ENCODE results near the gene GPR137.

The GPR137 gene

DNA sequence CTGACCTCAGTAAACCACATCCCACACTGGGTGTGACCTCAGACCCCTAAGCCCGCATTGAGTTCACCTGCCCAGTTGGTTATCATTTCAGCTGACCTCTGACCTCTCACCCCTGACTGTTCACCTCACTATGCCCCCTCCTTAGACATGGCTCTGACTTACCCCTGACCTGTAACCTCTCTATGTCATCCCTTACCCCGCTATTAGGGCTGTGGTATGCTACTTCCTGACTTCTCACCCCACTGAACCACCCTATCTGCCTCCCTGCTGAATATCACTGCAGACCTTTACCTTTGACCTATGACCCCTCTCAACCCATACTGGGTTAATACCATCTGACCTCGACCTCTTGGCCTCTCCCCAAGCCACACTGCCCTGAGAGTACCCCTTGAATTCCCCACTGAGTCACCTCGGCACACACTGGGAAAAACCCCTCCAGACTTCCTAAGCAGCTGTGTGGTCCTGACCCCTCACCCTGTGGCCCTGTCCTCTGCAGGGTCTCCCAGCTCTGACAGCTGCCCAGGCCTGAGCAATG is 26.0 kb upstream of the GPR137 start:
- Histone ChIP-seq H3F3A (ENCODE audit: control insufficient read depth, insufficient read depth) (no peaks in the 10 kb centered on the region), H3K9me3 (ENCODE audit: control insufficient read depth, insufficient read depth, low read length) (no peaks in the 10 kb centered on the region), H3K4me2 (ENCODE audit: low read length) (no peak overlapping the region), H3K9me2 (replicated peaks; ENCODE audit: control insufficient read depth, low read length) (no peaks in the 10 kb centered on the region), H3K27me3 (ENCODE audit: control insufficient read depth, low read length) (no peaks in the 10 kb centered on the region), H3K27ac (ENCODE audit: low read depth, low read length) (no peak overlapping the region), H3K36me3 (ENCODE audit: control insufficient read depth, low read length) (peaks cover 52% of the 10 kb centered on the region), H3K79me2 (ENCODE audit: control insufficient read depth, low read length) (no peaks in the 10 kb centered on the region), H3K4me1 (ENCODE audit: control insufficient read depth, low read length) (no peaks in the 10 kb centered on the region), H4K20me1 (ENCODE audit: control insufficient read depth, insufficient read depth, low read depth, low read length) (no peaks in the 10 kb centered on the region), H3K4me3 (ENCODE audit: low read length) (no peak overlapping the region)
- no peak for TF ChIP-seq EZH2phosphoT487 (IDR thresholded peaks at IDR 0.05; ENCODE audit: borderline replicate concordance, low read length)
- TF ChIP-seq, protein P1, sequence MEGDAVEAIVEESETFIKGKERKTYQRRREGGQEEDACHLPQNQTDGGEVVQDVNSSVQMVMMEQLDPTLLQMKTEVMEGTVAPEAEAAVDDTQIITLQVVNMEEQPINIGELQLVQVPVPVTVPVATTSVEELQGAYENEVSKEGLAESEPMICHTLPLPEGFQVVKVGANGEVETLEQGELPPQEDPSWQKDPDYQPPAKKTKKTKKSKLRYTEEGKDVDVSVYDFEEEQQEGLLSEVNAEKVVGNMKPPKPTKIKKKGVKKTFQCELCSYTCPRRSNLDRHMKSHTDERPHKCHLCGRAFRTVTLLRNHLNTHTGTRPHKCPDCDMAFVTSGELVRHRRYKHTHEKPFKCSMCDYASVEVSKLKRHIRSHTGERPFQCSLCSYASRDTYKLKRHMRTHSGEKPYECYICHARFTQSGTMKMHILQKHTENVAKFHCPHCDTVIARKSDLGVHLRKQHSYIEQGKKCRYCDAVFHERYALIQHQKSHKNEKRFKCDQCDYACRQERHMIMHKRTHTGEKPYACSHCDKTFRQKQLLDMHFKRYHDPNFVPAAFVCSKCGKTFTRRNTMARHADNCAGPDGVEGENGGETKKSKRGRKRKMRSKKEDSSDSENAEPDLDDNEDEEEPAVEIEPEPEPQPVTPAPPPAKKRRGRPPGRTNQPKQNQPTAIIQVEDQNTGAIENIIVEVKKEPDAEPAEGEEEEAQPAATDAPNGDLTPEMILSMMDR (IDR thresholded peaks at IDR 0.05; ENCODE audit: low read depth, low read length, poor library complexity, severe bottlenecking) = no peak

- Histone ChIP-seq H3K4me1 (ENCODE audit: control insufficient read depth, low read length) (no peaks in the 10 kb centered on the region), H3K27me3 (ENCODE audit: control insufficient read depth, low read length) (no peaks in the 10 kb centered on the region), H3K36me3 (ENCODE audit: control insufficient read depth, low read length) (peaks cover 46% of the 10 kb centered on the region), H3K4me3 (ENCODE audit: low read length) (no peak overlapping the region), H3K79me2 (ENCODE audit: control insufficient read depth, low read length) (no peaks in the 10 kb centered on the region), H4K20me1 (ENCODE audit: control insufficient read depth, insufficient read depth, low read depth, low read length) (no peaks in the 10 kb centered on the region), H3K9me3 (ENCODE audit: control insufficient read depth, insufficient read depth, low read length) (no peaks in the 10 kb centered on the region), H3K9me2 (replicated peaks; ENCODE audit: control insufficient read depth, low read length) (no peaks in the 10 kb centered on the region), H3K4me2 (ENCODE audit: low read length) (no peak overlapping the region), H3K27ac (ENCODE audit: low read depth, low read length) (no peak overlapping the region), H3F3A (ENCODE audit: control insufficient read depth, insufficient read depth) (no peaks in the 10 kb centered on the region)
- TF ChIP-seq, protein P1 (IDR thresholded peaks at IDR 0.05; ENCODE audit: low read depth, low read length, poor library complexity, severe bottlenecking) = no peak
- TF ChIP-seq EZH2phosphoT487 (IDR thresholded peaks at IDR 0.05; ENCODE audit: borderline replicate concordance, low read length) = no peak
Measured at GRCh38 chr11:64260147-64260708, 25.4 kb upstream of the GPR137 start.

DNA sequence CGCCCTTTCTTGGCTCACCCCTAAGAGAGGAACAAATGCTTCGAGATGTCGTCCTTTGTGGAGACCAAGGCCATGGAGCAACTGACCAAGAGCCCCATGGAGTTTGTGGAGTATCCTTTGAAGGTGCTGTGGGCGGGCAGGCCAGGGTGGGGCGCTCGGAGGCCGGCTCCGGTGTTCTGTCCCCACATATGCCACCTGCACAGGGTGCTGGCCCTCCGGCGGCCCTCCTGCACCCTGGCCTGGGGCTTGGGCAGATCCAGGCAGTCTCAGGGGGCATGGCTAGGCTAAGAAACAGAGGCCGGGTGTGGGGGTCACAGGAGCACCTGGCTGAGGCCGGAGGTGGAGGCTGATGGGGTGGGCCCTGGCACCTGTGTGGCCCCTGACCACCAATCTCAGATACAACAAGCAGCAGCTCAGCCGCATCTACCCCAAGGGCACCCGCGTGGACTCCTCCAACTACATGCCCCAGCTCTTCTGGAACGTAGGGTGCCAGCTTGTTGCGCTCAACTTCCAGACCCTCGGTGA is 24.0 kb upstream of the GPR137 start:
- Histone ChIP-seq H3K36me3 (ENCODE audit: control insufficient read depth, low read length) (peaks cover 40% of the 10 kb centered on the region), H3K9me3 (ENCODE audit: control insufficient read depth, insufficient read depth, low read length) (no peaks in the 10 kb centered on the region), H3K27me3 (ENCODE audit: control insufficient read depth, low read length) (no peaks in the 10 kb centered on the region), H3F3A (ENCODE audit: control insufficient read depth, insufficient read depth) (no peaks in the 10 kb centered on the region), H3K9me2 (replicated peaks; ENCODE audit: control insufficient read depth, low read length) (no peaks in the 10 kb centered on the region), H3K4me2 (ENCODE audit: low read length) (no peak overlapping the region), H3K4me1 (ENCODE audit: control insufficient read depth, low read length) (no peaks in the 10 kb centered on the region), H4K20me1 (ENCODE audit: control insufficient read depth, insufficient read depth, low read depth, low read length) (no peaks in the 10 kb centered on the region), H3K27ac (ENCODE audit: low read depth, low read length) (no peak overlapping the region), H3K79me2 (ENCODE audit: control insufficient read depth, low read length) (no peaks in the 10 kb centered on the region), H3K4me3 (ENCODE audit: low read length) (no peak overlapping the region)
- no peak for TF ChIP-seq EZH2phosphoT487 (IDR thresholded peaks at IDR 0.05; ENCODE audit: borderline replicate concordance, low read length)
- TF ChIP-seq, protein P1 (IDR thresholded peaks at IDR 0.05; ENCODE audit: low read depth, low read length, poor library complexity, severe bottlenecking) = no peak
